ENCODE measurements around the gene SDF2L1.

Gene SDF2L1

DNA sequence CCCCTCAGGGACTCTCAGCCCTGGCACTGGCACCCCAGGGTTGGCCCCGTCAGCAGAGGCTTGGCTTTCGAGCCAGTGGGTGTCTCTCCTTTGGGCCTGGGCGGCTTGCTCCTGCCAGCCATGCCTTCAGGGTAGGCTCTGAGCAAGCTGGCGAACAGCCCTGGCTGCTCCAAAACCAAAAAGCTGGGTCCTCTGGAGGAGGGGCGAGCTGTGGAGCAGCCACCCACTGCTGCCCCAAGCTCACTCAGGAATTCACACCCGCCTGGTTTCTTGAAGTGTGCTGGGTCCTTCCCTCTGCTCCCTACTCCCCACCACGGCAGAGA, 18.5 kb upstream of the SDF2L1 start:
- H3K4me1 ChIP-seq (ENCODE audit: control insufficient read depth, low read depth, low read length) = no peaks in the 10 kb centered on the region
- H2AK5ac ChIP-seq (ENCODE audit: low read length) = no peak overlapping the region
- no peak overlapping the region for H2BK120ac ChIP-seq (ENCODE audit: low read depth, low read length)
- H2BK5ac ChIP-seq (ENCODE audit: low read length) = no peak overlapping the region
- H3K23ac ChIP-seq (ENCODE audit: low read length) = no peak overlapping the region
- no CpG with 5 or more reads among the region's 7 CpGs for WGBS (ENCODE audit: extremely low coverage, insufficient coverage, low lambda C conversion rate)
- no peak overlapping the region for H3K4me3 ChIP-seq (ENCODE audit: low read length)
- DNase-seq = no peak
- H3K27me3 ChIP-seq (ENCODE audit: insufficient read depth, low read length, poor library complexity) = no peaks in the 10 kb centered on the region
- no peaks in the 10 kb centered on the region for H3K36me3 ChIP-seq (ENCODE audit: control insufficient read depth, insufficient read depth, low read length)
- H4K5ac ChIP-seq (ENCODE audit: low read length) = no peak overlapping the region
- no peak overlapping the region for H3K27ac ChIP-seq (ENCODE audit: low read depth, low read length)
- no peak overlapping the region for H4K8ac ChIP-seq (ENCODE audit: low read depth, low read length)
- H3K4me2 ChIP-seq (ENCODE audit: low read length) = no peak overlapping the region
- peaks cover 9% of the 10 kb centered on the region for H3K79me2 ChIP-seq (ENCODE audit: control insufficient read depth, insufficient read depth, low read length)
- H2BK15ac ChIP-seq (replicated peaks; ENCODE audit: low read depth) = no peak overlapping the region
- H3K9ac ChIP-seq (ENCODE audit: low read length) = no peak overlapping the region
- no peak overlapping the region for H3K4ac ChIP-seq (ENCODE audit: low read depth, low read length)
- peaks cover 30% of the 10 kb centered on the region for H3K79me1 ChIP-seq (ENCODE audit: low read length)
- H3K18ac ChIP-seq (ENCODE audit: low read length) = no peak overlapping the region
- no peak overlapping the region for H3K56ac ChIP-seq (ENCODE audit: low read length)

DNA sequence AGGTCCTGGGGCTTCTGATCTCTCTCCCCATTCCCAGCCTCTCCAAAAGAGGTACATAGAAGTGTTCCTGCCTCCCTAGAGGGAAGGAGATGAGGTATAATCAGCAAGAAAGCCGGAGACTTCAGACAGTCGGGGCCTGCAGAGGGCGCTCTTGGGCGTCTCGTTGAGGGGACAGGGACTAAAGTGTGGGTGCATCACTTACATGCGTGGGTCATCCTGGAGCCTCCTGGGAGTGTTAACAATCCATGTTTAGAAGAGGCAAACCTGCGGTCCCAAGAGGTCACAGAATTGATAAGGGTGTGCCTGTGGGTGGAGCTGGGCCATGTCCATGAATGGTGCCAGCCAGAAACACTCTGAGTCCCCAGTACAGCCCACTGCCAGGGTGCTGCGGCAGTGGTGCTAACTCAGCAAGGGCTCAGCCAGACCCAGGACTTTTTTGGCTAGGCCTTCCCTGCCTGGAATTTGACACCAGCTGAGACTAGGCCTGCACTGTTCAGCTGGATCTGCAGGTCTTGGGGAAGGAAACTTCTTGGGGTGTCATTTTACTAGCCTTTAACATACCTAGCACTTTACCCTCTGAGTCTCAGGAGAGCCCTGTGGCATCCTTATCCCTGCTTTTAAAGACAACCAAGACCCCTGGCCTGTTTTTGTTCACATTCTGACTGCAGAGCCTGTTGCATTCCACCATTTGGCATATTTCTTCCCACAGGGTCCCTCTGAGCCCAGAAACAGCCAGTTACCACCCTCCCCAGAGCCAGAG, 17.8 kb upstream of the SDF2L1 start:
- Histone ChIP-seq H4K5ac (ENCODE audit: low read length) (no peak overlapping the region), H2BK120ac (ENCODE audit: low read depth, low read length) (no peak overlapping the region), H3K4ac (ENCODE audit: low read depth, low read length) (no peak overlapping the region), H3K18ac (ENCODE audit: low read length) (no peak overlapping the region), H2BK15ac (replicated peaks; ENCODE audit: low read depth) (no peak overlapping the region), H3K79me1 (ENCODE audit: low read length) (peaks cover 24% of the 10 kb centered on the region), H2BK5ac (ENCODE audit: low read length) (no peak overlapping the region), H3K27ac (ENCODE audit: low read depth, low read length) (no peak overlapping the region), H3K4me3 (ENCODE audit: low read length) (no peak overlapping the region), H3K56ac (ENCODE audit: low read length) (no peak overlapping the region), H3K4me1 (ENCODE audit: control insufficient read depth, low read depth, low read length) (no peaks in the 10 kb centered on the region), H3K9ac (ENCODE audit: low read length) (no peak overlapping the region), H2AK5ac (ENCODE audit: low read length) (no peak overlapping the region), H3K27me3 (ENCODE audit: insufficient read depth, low read length, poor library complexity) (no peaks in the 10 kb centered on the region), H3K36me3 (ENCODE audit: control insufficient read depth, insufficient read depth, low read length) (no peaks in the 10 kb centered on the region), H3K23ac (ENCODE audit: low read length) (no peak overlapping the region), H3K79me2 (ENCODE audit: control insufficient read depth, insufficient read depth, low read length) (peaks cover 6% of the 10 kb centered on the region), H4K8ac (ENCODE audit: low read depth, low read length) (no peak overlapping the region), H3K4me2 (ENCODE audit: low read length) (no peak overlapping the region)
- DNase-seq = peak; percentile 60
- WGBS (ENCODE audit: extremely low coverage, insufficient coverage, low lambda C conversion rate) = no CpG with 5 or more reads among the region's 8 CpGs

GRCh38 chr22:21624880-21625791, 17.0 kb upstream of the SDF2L1 start:
- Histone ChIP-seq H3K4me1 (ENCODE audit: control insufficient read depth, low read depth, low read length) (no peaks in the 10 kb centered on the region), H2BK15ac (replicated peaks; ENCODE audit: low read depth) (no peak overlapping the region), H3K9ac (ENCODE audit: low read length) (no peak overlapping the region), H2BK5ac (ENCODE audit: low read length) (no peak overlapping the region), H3K18ac (ENCODE audit: low read length) (no peak overlapping the region), H3K79me2 (ENCODE audit: control insufficient read depth, insufficient read depth, low read length) (peaks cover 5% of the 10 kb centered on the region), H4K8ac (ENCODE audit: low read depth, low read length) (no peak overlapping the region), H3K4me3 (ENCODE audit: low read length) (no peak overlapping the region), H3K23ac (ENCODE audit: low read length) (no peak overlapping the region), H3K4ac (ENCODE audit: low read depth, low read length) (no peak overlapping the region), H2BK120ac (ENCODE audit: low read depth, low read length) (no peak overlapping the region), H3K27ac (ENCODE audit: low read depth, low read length) (no peak overlapping the region), H2AK5ac (ENCODE audit: low read length) (no peak overlapping the region), H3K4me2 (ENCODE audit: low read length) (no peak overlapping the region), H3K27me3 (ENCODE audit: insufficient read depth, low read length, poor library complexity) (no peaks in the 10 kb centered on the region), H3K79me1 (ENCODE audit: low read length) (peaks cover 25% of the 10 kb centered on the region), H3K36me3 (ENCODE audit: control insufficient read depth, insufficient read depth, low read length) (no peaks in the 10 kb centered on the region), H4K5ac (ENCODE audit: low read length) (no peak overlapping the region), H3K56ac (ENCODE audit: low read length) (no peak overlapping the region)
- WGBS (ENCODE audit: extremely low coverage, insufficient coverage, low lambda C conversion rate) = no CpG with 5 or more reads among the region's 12 CpGs
- no peak for DNase-seq

DNA sequence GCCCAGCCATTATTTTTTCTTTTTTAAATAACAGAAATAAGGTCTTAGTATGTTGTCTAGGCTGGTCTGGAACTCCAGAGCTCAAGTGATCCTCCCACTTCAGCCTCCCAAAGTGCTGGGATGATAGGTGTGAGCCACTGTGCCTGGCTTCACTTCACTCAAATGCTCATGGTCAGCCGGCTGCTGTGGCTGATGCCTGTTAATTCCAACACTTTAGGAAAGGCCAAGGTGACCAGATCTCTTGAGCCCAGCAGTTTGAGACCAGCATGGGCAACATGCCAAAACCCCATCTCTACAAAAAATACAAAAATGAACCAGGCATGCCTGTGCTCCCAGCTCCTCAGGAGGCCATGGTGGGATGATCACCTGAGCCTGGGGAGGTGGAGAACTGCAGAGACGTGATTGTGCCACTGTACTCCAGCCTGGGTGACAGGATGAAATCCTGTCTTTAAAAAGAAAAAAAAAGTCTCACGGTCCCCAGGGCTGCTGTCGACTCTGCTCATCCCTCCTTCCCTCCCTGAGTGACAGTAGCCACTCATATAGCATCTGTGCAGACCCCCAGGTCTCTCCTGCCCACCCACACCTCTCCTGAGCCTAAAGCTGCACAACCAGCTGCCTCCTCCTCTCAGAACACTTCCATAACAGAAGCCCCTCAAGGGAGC, 15.9 kb upstream of the SDF2L1 start:
- Histone ChIP-seq H3K4ac (ENCODE audit: low read depth, low read length) (no peak overlapping the region), H3K36me3 (ENCODE audit: control insufficient read depth, insufficient read depth, low read length) (no peaks in the 10 kb centered on the region), H4K5ac (ENCODE audit: low read length) (no peak overlapping the region), H2BK15ac (replicated peaks; ENCODE audit: low read depth) (no peak overlapping the region), H3K4me1 (ENCODE audit: control insufficient read depth, low read depth, low read length) (no peaks in the 10 kb centered on the region), H3K9ac (ENCODE audit: low read length) (no peak overlapping the region), H3K4me2 (ENCODE audit: low read length) (no peak overlapping the region), H2BK5ac (ENCODE audit: low read length) (no peak overlapping the region), H3K4me3 (ENCODE audit: low read length) (no peak overlapping the region), H4K8ac (ENCODE audit: low read depth, low read length) (no peak overlapping the region), H3K79me1 (ENCODE audit: low read length) (peaks cover 17% of the 10 kb centered on the region), H3K56ac (ENCODE audit: low read length) (no peak overlapping the region), H3K23ac (ENCODE audit: low read length) (no peak overlapping the region), H3K27me3 (ENCODE audit: insufficient read depth, low read length, poor library complexity) (no peaks in the 10 kb centered on the region), H2AK5ac (ENCODE audit: low read length) (no peak overlapping the region), H3K79me2 (ENCODE audit: control insufficient read depth, insufficient read depth, low read length) (peaks cover 5% of the 10 kb centered on the region), H3K27ac (ENCODE audit: low read depth, low read length) (no peak overlapping the region), H2BK120ac (ENCODE audit: low read depth, low read length) (no peak overlapping the region), H3K18ac (ENCODE audit: low read length) (no peak overlapping the region)
- WGBS (ENCODE audit: extremely low coverage, insufficient coverage, low lambda C conversion rate) = no CpG with 5 or more reads among the region's 4 CpGs
- no peak for DNase-seq

DNA sequence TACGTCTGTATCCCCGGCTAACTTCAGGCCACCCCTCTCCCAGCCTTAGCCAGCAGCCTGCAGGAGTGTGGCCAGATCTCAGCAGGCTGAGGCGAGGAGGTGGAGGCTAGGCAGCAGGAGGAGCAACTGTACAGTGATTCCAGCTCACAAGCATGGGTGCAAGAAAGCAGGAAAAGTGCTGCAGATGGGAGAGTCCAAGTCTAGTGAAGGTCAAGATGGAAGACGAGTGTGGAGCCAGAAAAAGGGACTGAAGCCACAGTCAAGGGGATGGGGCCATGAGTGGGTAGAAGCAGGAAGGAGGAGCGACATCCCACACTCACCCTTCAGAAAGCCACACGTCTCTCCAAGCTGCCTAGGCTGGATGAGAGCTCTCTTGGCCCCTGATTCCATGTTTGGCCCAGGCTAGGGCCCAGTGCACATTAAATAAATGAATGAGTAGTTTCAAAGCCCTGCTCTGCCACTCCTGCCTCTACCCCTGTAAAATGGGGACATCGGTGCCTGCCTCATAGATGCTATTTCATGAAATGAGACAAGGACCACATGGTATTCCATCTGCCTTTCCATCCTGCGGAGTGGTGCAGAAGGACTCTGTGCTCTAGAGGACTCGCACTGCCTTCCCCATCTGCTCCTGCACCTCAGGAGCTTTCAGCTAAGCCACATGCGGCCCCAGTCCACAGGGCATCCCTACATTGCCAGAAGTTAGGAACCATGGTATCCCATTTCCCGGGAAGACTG, 15.2 kb upstream of the SDF2L1 start:
- no peaks in the 10 kb centered on the region for H3K27me3 ChIP-seq (ENCODE audit: insufficient read depth, low read length, poor library complexity)
- no peaks in the 10 kb centered on the region for H3K4me1 ChIP-seq (ENCODE audit: control insufficient read depth, low read depth, low read length)
- no peaks in the 10 kb centered on the region for H3K36me3 ChIP-seq (ENCODE audit: control insufficient read depth, insufficient read depth, low read length)
- DNase-seq = no peak
- H3K27ac ChIP-seq (ENCODE audit: low read depth, low read length) = no peak overlapping the region
- H3K18ac ChIP-seq (ENCODE audit: low read length) = no peak overlapping the region
- no CpG with 5 or more reads among the region's 11 CpGs for WGBS (ENCODE audit: extremely low coverage, insufficient coverage, low lambda C conversion rate)
- H3K79me2 ChIP-seq (ENCODE audit: control insufficient read depth, insufficient read depth, low read length) = peaks cover 5% of the 10 kb centered on the region
- peaks cover 17% of the 10 kb centered on the region for H3K79me1 ChIP-seq (ENCODE audit: low read length)
- peak overlapping the region; percentile 5 for H3K56ac ChIP-seq (ENCODE audit: low read length)
- H4K8ac ChIP-seq (ENCODE audit: low read depth, low read length) = no peak overlapping the region
- H3K9ac ChIP-seq (ENCODE audit: low read length) = no peak overlapping the region
- no peak overlapping the region for H4K5ac ChIP-seq (ENCODE audit: low read length)
- H2BK15ac ChIP-seq (replicated peaks; ENCODE audit: low read depth) = no peak overlapping the region
- no peak overlapping the region for H2BK5ac ChIP-seq (ENCODE audit: low read length)
- H3K4me3 ChIP-seq (ENCODE audit: low read length) = no peak overlapping the region
- no peak overlapping the region for H3K4ac ChIP-seq (ENCODE audit: low read depth, low read length)
- no peak overlapping the region for H3K4me2 ChIP-seq (ENCODE audit: low read length)
- no peak overlapping the region for H2AK5ac ChIP-seq (ENCODE audit: low read length)
- no peak overlapping the region for H3K23ac ChIP-seq (ENCODE audit: low read length)
- H2BK120ac ChIP-seq (ENCODE audit: low read depth, low read length) = no peak overlapping the region

Data from mesendoderm (in vitro differentiated cells).